A673 (cell line): Measurements from ENCODE around the gene CPA1. TPM values are rescaled to one million over a fixed set of nuclear protein-coding genes. Genes with fewer than 3 reads are reported as not detected.

Source experiments
- BruUV-seq: library from RNA; stranded (reverse); fragments of 400-500 nt; replicated peaks from 2 replicates; lab custom pipeline; 2021; lab: Mats Ljungman, UMichigan
- CTCF ChIA-PET: fragments of 300-600 bp; sonication (Branson Sonifier 250); formaldehyde crosslinking; loops from one replicate; lab custom pipeline; 2022; ENCODE audit warnings: antibody characterized with exemption; lab: Charles Lee
- POLR2A ChIA-PET: fragments of 300-600 bp; sonication (Branson Sonifier 250); formaldehyde crosslinking; loops from one replicate; lab custom pipeline; 2022; ENCODE audit warnings: antibody characterized with exemption; ENCODE audit not compliant: low non-redundant PET; lab: Charles Lee
- DNase-seq: peaks from one replicate; pipeline ENCODE4 v3.0.0-alpha.2; 2015; ENCODE audit warnings: low spot score
- H3K27ac ChIP-seq: fragments of 200-600 bp; sonication (generic); 2 replicates; pipeline ENCODE4 v1.5.1; 2016; ENCODE audit warnings: mixed run types, low read depth, mild to moderate bottlenecking, mixed read lengths, antibody characterized with exemption, low read length; ENCODE audit not compliant: poor library complexity, severe bottlenecking
- H3K27me3 ChIP-seq: fragments of 200-600 bp; sonication (generic); replicated peaks from 2 replicates; pipeline ENCODE4 v1.6.1; 2017; ENCODE audit warnings: mixed run types, low read depth, mild to moderate bottlenecking, mixed read lengths, antibody characterized with exemption, low read length; ENCODE audit not compliant: insufficient read depth, poor library complexity
- H3K36me3 ChIP-seq: fragments of 200-600 bp; sonication (generic); 2 replicates; pipeline ENCODE4 v1.6.1; 2016; ENCODE audit warnings: mixed run types, mild to moderate bottlenecking, mixed read lengths, antibody characterized with exemption, low read length; ENCODE audit not compliant: insufficient read depth, poor library complexity, severe bottlenecking
- H3K4me1 ChIP-seq: fragments of 200-600 bp; sonication (generic); 2 replicates; pipeline ENCODE4 v1.6.1; 2017; ENCODE audit warnings: mixed run types, mild to moderate bottlenecking, mixed read lengths, antibody characterized with exemption, low read length; ENCODE audit not compliant: insufficient read depth, poor library complexity, severe bottlenecking
- H3K4me3 ChIP-seq: fragments of 200-600 bp; sonication (generic); 2 replicates; pipeline ENCODE4 v1.5.1; 2016; ENCODE audit warnings: low read depth, mixed run types, mild to moderate bottlenecking, mixed read lengths, low read length; ENCODE audit not compliant: poor library complexity, severe bottlenecking
- H3K9me3 ChIP-seq: fragments of 200-600 bp; sonication (generic); 2 replicates; pipeline ENCODE4 v1.6.1; 2016; ENCODE audit warnings: mixed run types, low read depth, mild to moderate bottlenecking, mixed read lengths, antibody characterized with exemption, low read length; ENCODE audit not compliant: poor library complexity, severe bottlenecking
- EZH2 ChIP-seq: fragments of 200-600 bp; sonication (generic); IDR thresholded peaks from 2 replicates; pipeline ENCODE4 v1.6.1; 2017; ENCODE audit warnings: borderline replicate concordance, low read depth, mild to moderate bottlenecking, mixed read lengths, antibody characterized with exemption, low read length; ENCODE audit not compliant: poor library complexity, severe bottlenecking
- intact Hi-C: fragments of 100-400 bp; cut with micrococcal nuclease; formaldehyde crosslinking; loops from one replicate; pipeline ENCODE4 v1.10.0; 2022; ENCODE audit not compliant: unreplicated experiment
- total RNA-seq: library from RNA; stranded (reverse); gene quantifications from 2 replicates; pipeline ENCODE4 v1.2.3, GENCODE V29; 2021
- TF ChIP-seq, protein P1 (sequence below): fragments of 300-800, 200-600 bp; sonication (generic); conservative IDR thresholded peaks from 2 replicates; pipeline ENCODE4 v1.5.1; 2017; ENCODE audit warnings: low read depth, mild to moderate bottlenecking, antibody characterized with exemption, low read length, moderate library complexity, mixed read lengths

CPA1 gene
- total RNA-seq, 1 experiment from 2014 or later, result not detected

DNA sequence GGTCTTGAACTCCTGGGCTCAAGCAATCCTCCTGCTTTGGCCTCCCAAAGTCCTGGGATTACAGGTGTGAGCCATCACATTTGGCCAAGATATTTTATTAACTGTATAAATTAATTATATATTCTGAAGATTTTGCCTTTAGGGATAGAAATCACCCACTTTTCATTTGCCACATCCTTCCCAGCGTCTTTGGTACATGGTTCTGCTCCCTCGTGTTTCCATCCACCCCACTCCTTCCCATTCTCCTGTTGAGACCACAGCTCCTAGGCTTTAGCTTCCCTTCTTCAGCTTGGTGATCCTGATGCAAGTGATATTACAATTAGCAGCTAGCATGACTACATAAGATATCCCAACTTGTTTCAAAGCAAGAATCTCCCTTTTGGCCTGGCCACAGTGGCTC lies 8.4 kb downstream of the CPA1 start:
- ChIA-PET POLR2A (no interaction called here), CTCF (no interaction called here)
- Histone ChIP-seq H3K36me3 (no peaks in the 10 kb centered on the region), H3K9me3 (no peaks in the 10 kb centered on the region), H3K27ac (no peak overlapping the region), H3K27me3 (no peaks in the 10 kb centered on the region), H3K4me1 (peaks cover 6% of the 10 kb centered on the region), H3K4me3 (no peak overlapping the region)
- DNase-seq, result no peak
- BruUV-seq, result no TSS peak
- intact Hi-C loops, result no loop called here
- no peak for TF ChIP-seq EZH2
- TF ChIP-seq, protein P1, sequence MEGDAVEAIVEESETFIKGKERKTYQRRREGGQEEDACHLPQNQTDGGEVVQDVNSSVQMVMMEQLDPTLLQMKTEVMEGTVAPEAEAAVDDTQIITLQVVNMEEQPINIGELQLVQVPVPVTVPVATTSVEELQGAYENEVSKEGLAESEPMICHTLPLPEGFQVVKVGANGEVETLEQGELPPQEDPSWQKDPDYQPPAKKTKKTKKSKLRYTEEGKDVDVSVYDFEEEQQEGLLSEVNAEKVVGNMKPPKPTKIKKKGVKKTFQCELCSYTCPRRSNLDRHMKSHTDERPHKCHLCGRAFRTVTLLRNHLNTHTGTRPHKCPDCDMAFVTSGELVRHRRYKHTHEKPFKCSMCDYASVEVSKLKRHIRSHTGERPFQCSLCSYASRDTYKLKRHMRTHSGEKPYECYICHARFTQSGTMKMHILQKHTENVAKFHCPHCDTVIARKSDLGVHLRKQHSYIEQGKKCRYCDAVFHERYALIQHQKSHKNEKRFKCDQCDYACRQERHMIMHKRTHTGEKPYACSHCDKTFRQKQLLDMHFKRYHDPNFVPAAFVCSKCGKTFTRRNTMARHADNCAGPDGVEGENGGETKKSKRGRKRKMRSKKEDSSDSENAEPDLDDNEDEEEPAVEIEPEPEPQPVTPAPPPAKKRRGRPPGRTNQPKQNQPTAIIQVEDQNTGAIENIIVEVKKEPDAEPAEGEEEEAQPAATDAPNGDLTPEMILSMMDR, result no peak

DNA sequence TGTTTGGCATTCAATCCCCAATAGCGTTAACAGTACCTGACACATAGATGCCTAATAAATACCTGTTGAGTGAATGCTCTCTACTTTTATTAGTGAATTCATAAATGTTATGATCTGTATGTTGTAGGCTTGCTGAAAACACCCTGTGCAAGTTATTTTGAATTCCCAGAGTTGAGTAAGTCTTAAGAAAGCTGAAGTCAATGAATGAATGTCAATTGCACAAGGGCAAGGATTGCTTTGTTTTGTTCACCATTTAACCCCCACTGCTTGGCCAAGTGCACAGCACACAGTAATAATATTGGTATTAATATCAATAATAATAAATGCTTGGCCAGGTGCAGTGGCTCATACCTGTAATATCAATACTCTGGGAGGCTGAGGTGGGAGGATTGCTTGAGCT lies 10.2 kb downstream of the CPA1 start:
- BruUV-seq, result no TSS peak
- no peak overlapping the region for H3K4me3 ChIP-seq
- no peak for DNase-seq
- CTCF ChIA-PET, result no interaction called here
- no peaks in the 10 kb centered on the region for H3K9me3 ChIP-seq
- peaks cover 6% of the 10 kb centered on the region for H3K4me1 ChIP-seq
- no peak overlapping the region for H3K27ac ChIP-seq
- POLR2A ChIA-PET, result no interaction called here
- TF ChIP-seq, protein P1, result no peak
- TF ChIP-seq EZH2, result no peak
- H3K27me3 ChIP-seq, result no peaks in the 10 kb centered on the region
- intact Hi-C loops, result no loop called here
- H3K36me3 ChIP-seq, result no peaks in the 10 kb centered on the region

DNA sequence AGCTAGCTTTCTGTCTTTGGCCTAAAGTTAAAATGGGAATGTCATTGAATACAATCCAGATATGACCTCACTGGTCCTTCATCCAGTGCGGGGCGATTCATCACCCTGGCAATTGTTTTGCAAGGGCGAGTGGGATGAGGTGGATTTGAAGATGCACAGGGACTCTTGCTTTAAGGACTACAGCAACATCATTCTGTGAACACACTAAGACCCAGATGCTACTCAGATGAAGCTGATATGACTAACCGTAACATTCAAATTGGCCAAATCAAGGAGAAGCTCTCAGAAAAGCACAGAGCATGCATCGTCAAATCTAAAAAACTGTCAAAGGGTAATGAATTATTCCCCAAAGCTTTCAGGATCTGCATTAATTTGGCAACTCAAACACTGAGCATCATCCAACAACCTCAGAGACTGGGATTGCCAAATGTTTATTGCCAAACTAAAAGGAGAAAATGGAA lies 12.8 kb downstream of the CPA1 start:
- Histone ChIP-seq H3K36me3 (no peaks in the 10 kb centered on the region), H3K4me3 (no peak overlapping the region), H3K9me3 (no peaks in the 10 kb centered on the region), H3K4me1 (peaks cover 30% of the 10 kb centered on the region), H3K27me3 (no peaks in the 10 kb centered on the region), H3K27ac (no peak overlapping the region)
- intact Hi-C loops, result no loop called here
- DNase-seq, result no peak
- BruUV-seq, result no TSS peak
- TF ChIP-seq, protein P1, result no peak
- TF ChIP-seq EZH2, result no peak
- ChIA-PET CTCF (no interaction called here), POLR2A (no interaction called here)
